PC-9 (cell line): Measurements from ENCODE around the gene OR5V1. TPM values are rescaled to one million over a fixed set of nuclear protein-coding genes. Genes with fewer than 3 reads are reported as not detected.

Experiments used
- total RNA-seq: library from RNA; stranded (reverse); gene quantifications from 2 replicates; pipeline ENCODE4 v1.2.3, GENCODE V29; 2021

The OR5V1 gene
- total RNA-seq, 1 experiment from 2014 or later: not detected

Other genes with a start within 250 kb of the OR5V1 start
- gene OR2J2, start 198.0 kb downstream of the OR5V1 start, total RNA-seq: not detected in 2 replicates
- gene OR14J1, start 67.2 kb downstream of the OR5V1 start, total RNA-seq: not detected in 2 replicates
- not detected in 2 replicates for gene OR12D3, start 6.4 kb upstream of the OR5V1 start, total RNA-seq
- not detected in 2 replicates for gene OR12D2, start 26.8 kb upstream of the OR5V1 start, total RNA-seq
- not detected in 2 replicates for gene OR12D1, start 46.1 kb upstream of the OR5V1 start, total RNA-seq
- gene OR10C1, start 70.4 kb upstream of the OR5V1 start, total RNA-seq: not detected in 2 replicates
- not detected in 2 replicates for gene OR11A1, start 88.2 kb upstream of the OR5V1 start, total RNA-seq
- gene OR2H1, start 88.3 kb upstream of the OR5V1 start, total RNA-seq: not detected in 2 replicates
- not detected in 2 replicates for gene MAS1L, start 119.1 kb upstream of the OR5V1 start, total RNA-seq
- not detected in 2 replicates for gene UBD, start 190.9 kb upstream of the OR5V1 start, total RNA-seq
- gene OR2H2, start 216.3 kb upstream of the OR5V1 start, total RNA-seq: not detected in 2 replicates